ENCODE measurements around the gene ACACB.

ACACB gene

DNA sequence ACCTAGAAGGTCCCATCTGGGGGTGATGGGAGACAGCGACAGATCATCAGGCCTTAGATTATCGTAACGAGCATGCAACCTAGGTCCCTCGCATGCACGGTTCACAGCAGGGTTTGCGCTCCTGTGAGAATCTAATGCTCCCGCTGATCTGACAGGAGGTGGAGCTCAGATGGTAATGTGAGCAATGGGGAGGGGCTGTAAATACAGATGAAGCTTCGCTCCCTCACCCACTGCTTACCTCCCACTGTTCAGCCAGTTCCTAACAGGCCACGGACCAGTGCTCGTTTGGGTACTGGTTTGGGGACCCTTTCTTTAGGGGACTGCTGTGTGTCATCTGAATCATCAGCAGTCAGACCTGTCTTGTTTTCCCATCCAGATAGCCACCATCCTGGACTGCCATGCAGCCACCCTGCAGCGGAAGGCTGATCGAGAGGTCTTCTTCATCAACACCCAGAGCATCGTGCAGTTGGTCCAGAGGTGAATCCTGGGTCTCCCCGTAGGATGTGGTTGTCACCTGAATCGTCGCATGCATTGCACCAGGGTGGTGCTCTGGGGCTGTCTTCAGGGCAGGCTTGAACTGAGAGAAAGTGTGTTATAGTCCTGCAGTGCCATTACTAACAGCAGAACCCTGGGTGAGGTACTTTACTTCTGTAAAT lies 96.2 kb downstream of the ACACB start:
- DNase-seq (ENCODE audit: low spot score): no peak

GRCh38 chr12:109214131-109214530 lies 97.7 kb downstream of the ACACB start:
- no peak for DNase-seq (ENCODE audit: low spot score)

DNA sequence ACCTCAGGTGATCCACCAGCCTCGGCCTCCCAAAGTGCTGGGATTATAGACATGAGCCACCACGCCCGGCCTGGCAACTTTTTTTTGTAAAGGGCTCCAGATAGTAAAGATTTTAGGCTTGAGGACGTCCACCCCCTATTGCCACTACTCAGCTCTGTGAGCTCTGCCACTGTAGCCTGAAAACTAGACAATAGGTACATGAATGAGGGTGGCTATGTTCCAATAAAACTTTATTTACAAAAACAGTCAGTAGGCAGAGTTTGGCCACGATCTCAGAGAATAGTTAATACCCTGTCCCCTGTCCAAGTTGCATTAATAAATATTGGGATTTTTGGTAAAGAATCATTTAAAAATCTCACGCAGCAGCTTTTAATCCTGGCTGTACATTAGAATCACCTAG lies 102.6 kb downstream of the ACACB start:
- no peak for DNase-seq (ENCODE audit: low spot score)

- no peak for DNase-seq (ENCODE audit: low spot score)
These were observed 103.6 kb downstream of the ACACB start for GRCh38 chr12:109219938-109220337.

DNA sequence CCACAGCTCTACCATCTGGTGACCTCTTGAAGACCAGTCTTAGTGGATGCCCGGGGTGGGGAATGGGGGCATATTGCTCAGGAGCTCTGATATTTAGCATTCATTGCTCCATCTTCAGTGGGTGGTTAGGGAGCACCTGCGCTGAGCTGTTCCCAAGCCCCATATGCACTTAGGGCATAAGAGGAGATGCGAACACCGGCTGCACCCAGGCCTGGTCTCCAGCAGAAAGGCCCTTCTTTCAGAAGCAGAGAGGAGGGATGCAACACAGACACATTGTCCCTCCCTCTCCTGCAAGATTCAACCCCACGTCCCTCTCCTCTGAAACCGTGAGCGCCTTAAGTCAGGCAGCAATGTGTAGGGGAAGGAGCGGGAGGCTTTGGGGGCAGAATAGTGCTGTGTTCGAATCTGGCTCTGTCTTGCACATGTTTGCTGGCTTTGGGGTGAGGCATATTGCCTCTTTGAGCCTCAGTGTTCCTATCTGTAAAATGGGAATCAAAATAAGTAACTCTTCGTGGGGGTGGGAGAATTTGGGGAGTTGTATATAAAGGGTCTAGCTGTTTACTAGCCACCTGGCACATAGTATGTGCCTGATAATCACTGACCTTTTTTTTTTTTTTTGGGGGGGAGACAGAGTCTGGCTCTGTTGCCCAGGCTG lies 105.0 kb downstream of the ACACB start:
- no peak for DNase-seq (ENCODE audit: low spot score)

DNA sequence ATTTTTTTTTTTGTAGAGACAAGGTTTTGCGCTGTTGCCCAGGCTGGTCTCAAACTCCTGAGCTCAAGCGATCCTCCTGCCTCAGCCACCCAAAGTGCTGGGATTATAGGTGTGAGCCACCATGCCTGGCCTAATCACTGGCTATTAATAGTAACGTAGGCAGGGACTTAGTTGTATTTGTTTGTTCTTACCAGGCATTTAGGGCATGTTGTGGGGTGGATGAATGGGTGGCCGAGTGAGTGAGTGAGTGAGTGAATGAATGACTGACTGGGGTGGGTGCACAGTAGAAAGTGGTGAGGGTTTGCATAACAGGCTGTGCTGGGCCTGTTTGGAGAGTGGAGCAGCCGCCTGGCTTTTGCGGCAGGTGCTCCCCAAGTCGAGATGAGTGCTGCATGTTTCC lies 105.7 kb downstream of the ACACB start:
- no peak for DNase-seq (ENCODE audit: low spot score)

- DNase-seq (ENCODE audit: low spot score): no peak
These were observed 106.1 kb downstream of the ACACB start for GRCh38 chr12:109222496-109222895.

- no peak for DNase-seq (ENCODE audit: low spot score)
These were observed 106.8 kb downstream of the ACACB start for GRCh38 chr12:109223211-109223610.

- no peak for DNase-seq (ENCODE audit: low spot score)
These were observed 107.5 kb downstream of the ACACB start for GRCh38 chr12:109223868-109224267.

DNA sequence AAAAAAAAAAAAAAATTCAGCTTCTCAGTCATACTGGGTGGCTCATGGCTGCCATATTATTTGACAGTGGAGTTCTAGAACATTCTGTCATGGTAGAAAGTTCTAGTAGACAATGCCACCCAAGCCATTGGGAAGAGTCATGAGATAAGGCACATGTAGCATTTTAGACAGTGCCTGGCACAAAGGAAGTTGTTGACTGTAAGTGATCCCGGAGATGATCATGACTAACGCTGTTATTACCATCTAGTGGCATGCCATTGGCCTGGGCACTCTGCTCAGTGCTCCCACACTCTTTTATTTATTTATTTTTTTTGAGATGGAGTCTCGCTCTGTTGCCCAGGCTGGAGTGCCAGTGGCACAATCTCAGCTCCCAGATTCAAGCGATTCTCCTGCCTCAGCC lies 112.3 kb downstream of the ACACB start:
- DNase-seq (ENCODE audit: low spot score): no peak

- DNase-seq (ENCODE audit: low spot score): no peak
These were observed 113.8 kb downstream of the ACACB start for GRCh38 chr12:109230193-109230592.

DNA sequence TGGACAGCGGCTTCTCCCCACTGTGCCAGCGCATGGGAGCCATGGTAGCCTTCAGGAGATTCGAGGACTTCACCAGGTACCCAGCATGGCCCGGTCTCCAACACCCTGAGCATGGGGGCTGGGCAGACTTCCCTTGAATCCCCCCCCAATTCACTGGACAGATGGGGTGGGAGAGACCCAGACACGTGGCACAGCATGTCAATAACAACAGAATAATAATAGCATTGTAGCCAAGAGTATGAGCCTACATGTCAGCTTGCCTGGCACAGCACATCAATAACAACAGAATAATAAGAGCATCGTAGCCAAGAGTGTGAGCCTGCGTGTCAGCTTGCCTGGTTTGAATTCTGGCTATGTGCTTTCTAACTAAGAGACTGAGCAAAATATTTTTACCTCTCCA lies 116.3 kb downstream of the ACACB start:
- DNase-seq (ENCODE audit: low spot score): no peak

DNA sequence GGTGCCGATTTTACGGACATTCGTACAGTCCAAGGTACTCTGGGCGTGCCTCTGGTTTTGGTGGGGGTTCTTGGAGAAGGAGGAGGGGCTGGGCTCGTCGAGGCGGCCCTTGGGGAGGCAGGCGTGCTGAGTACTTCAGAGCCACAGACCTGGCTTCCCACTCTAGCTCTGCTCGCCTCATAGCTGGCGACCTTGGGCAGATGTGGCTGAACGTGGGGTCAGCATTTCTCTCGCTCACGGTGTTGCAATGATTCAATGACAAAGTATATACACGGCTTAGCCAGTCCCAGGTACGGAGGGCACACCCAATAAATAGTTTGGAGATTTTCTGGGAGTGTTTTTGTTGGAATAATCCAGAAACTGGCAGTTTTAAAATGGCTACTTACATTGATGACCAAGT lies 117.6 kb downstream of the ACACB start:
- DNase-seq (ENCODE audit: low spot score): no peak

DNA sequence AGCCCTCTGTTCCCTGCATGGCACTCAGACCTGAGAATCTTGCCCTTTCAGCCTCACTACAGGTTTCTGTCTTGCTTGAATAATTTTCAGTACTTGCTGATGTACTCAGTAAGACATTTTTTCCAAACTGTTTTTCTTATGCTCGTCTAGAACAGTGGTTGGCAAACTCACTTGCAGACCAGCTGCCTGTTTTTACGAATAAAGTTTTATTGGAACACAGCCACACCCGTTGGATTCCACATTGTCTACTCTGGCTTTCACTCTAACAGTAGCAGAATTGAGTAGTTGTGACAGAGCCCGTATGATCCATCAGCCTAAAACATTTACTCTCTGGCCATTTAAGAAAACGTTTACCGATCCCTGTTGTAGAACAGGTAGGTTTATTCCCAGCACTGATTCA lies 119.9 kb downstream of the ACACB start:
- no peak for DNase-seq (ENCODE audit: low spot score)

DNA sequence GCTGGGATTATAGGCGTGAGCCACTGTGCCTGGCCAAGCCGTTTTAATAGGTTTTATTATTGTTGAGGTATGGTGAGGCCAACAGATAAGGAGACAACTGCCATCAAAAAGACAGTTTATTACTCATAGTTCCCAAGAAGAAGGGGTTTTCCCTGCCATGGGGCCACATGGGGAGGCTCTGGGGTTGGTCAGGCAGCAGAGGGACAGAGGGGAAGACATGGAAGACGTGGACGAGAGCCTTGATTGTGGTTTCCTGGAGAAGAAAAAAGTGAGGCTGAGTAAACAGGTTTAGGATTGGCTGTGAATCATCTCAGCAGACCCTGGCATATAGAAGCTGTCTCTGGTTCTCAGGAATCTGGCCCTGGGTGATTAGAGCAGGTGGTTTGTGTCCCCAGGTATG lies 122.8 kb downstream of the ACACB start:
- DNase-seq (ENCODE audit: low spot score): no peak

DNA sequence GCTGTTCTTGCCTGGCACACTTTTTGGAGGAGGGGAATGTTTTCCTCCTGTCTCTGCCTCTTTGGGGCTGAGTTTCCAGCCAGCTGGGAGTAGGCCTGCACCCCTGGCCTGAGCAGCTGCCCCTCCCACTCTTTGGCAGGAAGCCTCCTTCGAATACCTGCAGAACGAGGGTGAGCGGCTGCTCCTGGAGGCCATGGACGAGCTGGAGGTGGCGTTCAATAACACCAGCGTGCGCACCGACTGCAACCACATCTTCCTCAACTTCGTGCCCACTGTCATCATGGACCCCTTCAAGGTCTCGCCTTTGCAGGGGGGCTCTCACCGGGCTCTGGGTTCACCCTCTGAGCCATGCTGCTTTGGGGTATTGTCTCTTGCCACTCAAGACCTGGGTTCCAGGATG lies 123.3 kb downstream of the ACACB start:
- DNase-seq (ENCODE audit: low spot score): no peak

DNA sequence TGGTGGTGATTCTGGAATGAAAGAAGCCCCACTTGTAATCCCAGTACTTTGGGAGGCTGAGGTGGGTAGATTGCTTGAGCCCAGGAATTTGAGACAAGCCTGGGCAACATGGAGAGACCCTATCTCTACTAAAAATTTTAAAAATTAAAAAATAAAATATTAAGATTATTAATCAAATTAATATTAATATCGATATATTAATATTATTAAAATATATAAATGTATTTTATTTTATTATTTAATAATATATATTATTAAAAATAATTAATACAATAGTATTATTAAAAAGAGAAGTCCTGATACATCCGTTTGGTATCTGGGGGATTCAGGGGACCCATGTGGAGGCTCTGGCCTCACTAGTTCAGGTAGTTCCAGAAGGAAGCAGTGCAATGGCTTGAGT lies 124.0 kb downstream of the ACACB start:
- DNase-seq (ENCODE audit: low spot score): no peak

GRCh38 chr12:109241936-109242335 lies 125.5 kb downstream of the ACACB start:
- no peak for DNase-seq (ENCODE audit: low spot score)

DNA sequence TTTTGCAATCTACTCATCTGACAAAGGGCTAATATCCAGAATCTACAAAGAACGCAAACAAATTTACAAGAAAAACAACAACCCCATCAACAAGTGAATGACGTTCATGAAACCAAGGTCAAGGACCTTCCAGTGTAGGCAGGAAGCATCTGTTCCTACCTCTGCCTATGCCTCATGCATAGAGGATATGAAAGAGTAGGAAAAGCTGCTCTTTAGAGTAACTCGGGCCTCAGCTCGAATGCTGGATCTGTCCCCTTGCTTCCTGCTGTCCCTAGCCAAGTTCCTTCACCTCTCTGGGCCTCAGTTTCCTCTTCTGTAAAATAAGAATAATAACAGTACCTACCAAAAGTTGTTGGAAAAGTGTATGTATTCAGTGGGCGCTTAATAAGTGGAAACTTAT lies 127.7 kb downstream of the ACACB start:
- no peak for DNase-seq (ENCODE audit: low spot score)

GRCh38 chr12:109246221-109246620 lies 129.8 kb downstream of the ACACB start:
- no peak for DNase-seq (ENCODE audit: low spot score)

- no peak for DNase-seq (ENCODE audit: low spot score)
These were observed 131.7 kb downstream of the ACACB start for GRCh38 chr12:109247831-109248654.

DNA sequence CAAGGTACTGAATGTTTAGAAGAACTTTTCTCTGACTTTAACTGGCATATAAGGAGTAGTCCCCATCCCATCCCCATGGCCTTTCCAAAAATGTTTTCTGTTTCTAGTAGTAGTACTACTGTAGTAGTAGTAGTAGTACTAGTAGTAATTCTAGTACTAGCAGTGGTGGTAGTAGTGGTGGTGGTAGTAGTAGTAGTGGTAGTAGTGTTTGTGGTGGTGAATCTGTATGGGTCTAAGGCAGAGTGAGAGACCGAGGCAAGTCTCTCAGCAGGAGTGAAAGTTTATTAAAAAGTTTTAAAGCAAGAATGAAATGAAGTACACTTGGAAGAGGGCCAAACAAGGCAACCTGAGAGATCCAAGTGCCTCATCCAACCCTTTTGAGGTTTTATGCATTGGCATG lies 134.1 kb downstream of the ACACB start:
- no peak for DNase-seq (ENCODE audit: low spot score)

DNA sequence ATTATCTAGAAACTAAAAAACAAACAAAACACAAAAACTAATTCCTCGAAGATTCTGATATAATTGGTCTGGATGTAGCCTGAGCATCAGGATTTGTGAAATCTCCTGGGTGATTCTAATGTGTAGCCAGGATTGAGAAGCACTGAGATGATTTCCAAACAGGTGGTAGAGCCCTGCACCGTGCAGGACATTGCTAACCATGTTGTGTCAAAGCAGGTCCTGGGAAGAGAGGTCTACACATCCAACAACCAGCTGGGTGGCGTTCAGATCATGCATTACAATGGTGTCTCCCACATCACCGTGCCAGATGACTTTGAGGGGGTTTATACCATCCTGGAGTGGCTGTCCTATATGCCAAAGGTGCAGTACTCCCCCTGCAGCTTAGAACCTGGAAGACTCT lies 136.4 kb downstream of the ACACB start:
- DNase-seq (ENCODE audit: low spot score): no peak
